GM12878 (cell line): ENCODE results near the gene LZTFL1. TPM values are rescaled to one million over a fixed set of nuclear protein-coding genes. Genes with fewer than 3 reads are reported as not detected.

ENCODE experiments used
- ATAC-seq: fragments of 200-7000 bp; cut with Tn5 transposase; 3 replicates; pipeline ENCODE4 v1.9.1; 2020; ENCODE audit warnings: mild to moderate bottlenecking, moderate library complexity
- BruUV-seq: library from RNA; stranded (reverse); fragments of 400-500 nt; replicated peaks from 2 replicates; lab custom pipeline; 2021; lab: Mats Ljungman, UMichigan
- CTCF ChIA-PET: fragments of 300-600 bp; sonication (Branson Sonifier 250); formaldehyde crosslinking; extraction: SDS; loops from one replicate; lab custom pipeline; 2021; ENCODE audit warnings: inconsistent platforms; lab: Yijun Ruan, JAX
- POLR2A ChIA-PET: fragments of 350-600 bp; formaldehyde crosslinking; extraction: SDS; loops from one replicate; lab custom pipeline; 2021; ENCODE audit warnings: inconsistent platforms; lab: Charles Lee
- RAD21 ChIA-PET: fragments of 300-600 bp; sonication (Branson Sonifier 250); formaldehyde crosslinking; loops from one replicate; lab custom pipeline; 2023; ENCODE audit warnings: antibody characterized with exemption; ENCODE audit not compliant: unreplicated experiment; lab: Charles Lee
- SMC1A ChIA-PET: fragments of 300-600 bp; sonication (Branson Sonifier 250); formaldehyde crosslinking; loops from one replicate; lab custom pipeline; 2023; ENCODE audit not compliant: unreplicated experiment, uncharacterized antibody; lab: Charles Lee
- DNase-seq: peaks from one replicate; pipeline ENCODE4 v3.0.0-alpha.2; 2011; ENCODE audit warnings: low read depth, low spot score
- FAIRE-seq: peaks from 3 replicates; lab custom pipeline; 2011; peaks lifted over from hg19 to GRCh38; lab: Jason Lieb, UNC
- H2AFZ ChIP-seq: 2 replicates; pipeline ENCODE4 v1.6.0; 2011; ENCODE audit warnings: low read depth, low read length, control low read depth; ENCODE audit not compliant: control insufficient read depth
- H3K27ac ChIP-seq: 2 replicates; pipeline ENCODE4 v1.5.1; 2011; ENCODE audit warnings: control low read depth; ENCODE audit not compliant: control insufficient read depth, insufficient read depth
- H3K27me3 ChIP-seq, 2 experiments: replicated peaks in 1 of 2; 2 replicates each; pipeline versions ENCODE4 v1.6.0 to v1.6.1; 2011; ENCODE audit warnings: low read length in 1 of 2; ENCODE audit not compliant: control insufficient read depth in 2 of 2, insufficient read depth in 2 of 2
- H3K36me3 ChIP-seq, 2 experiments: 2 replicates each; pipeline ENCODE4 v1.5.1; 2011; ENCODE audit warnings: low read length in 1 of 2; ENCODE audit not compliant: control insufficient read depth in 2 of 2, insufficient read depth in 2 of 2
- H3K4me1 ChIP-seq: 2 replicates; pipeline ENCODE4 v1.6.1; 2011; ENCODE audit warnings: mild to moderate bottlenecking, low read length, moderate library complexity, mixed read lengths; ENCODE audit not compliant: control insufficient read depth, insufficient read depth
- H3K4me2 ChIP-seq: 2 replicates; pipeline ENCODE4 v1.6.0; 2011; ENCODE audit warnings: control low read depth; ENCODE audit not compliant: control insufficient read depth, insufficient read depth
- H3K4me3 ChIP-seq: fragments of 200-600 bp; sonication (generic); 2 replicates; pipeline ENCODE4 v1.5.1; 2016
- H3K79me2 ChIP-seq: 2 replicates; pipeline ENCODE4 v1.6.0; 2011; ENCODE audit warnings: low read length; ENCODE audit not compliant: control insufficient read depth, insufficient read depth
- H3K9ac ChIP-seq: 2 replicates; pipeline ENCODE4 v1.8.0; 2011; ENCODE audit warnings: low read length, control low read depth, mixed read lengths; ENCODE audit not compliant: control insufficient read depth, insufficient read depth
- H3K9me3 ChIP-seq: replicated peaks from 3 replicates; pipeline ENCODE4 v1.5.1; 2011; ENCODE audit warnings: mild to moderate bottlenecking, low read length; ENCODE audit not compliant: control insufficient read depth, insufficient read depth
- H4K20me1 ChIP-seq: 2 replicates; pipeline ENCODE4 v1.6.0; 2011; ENCODE audit not compliant: control insufficient read depth, insufficient read depth
- ASH2L ChIP-seq: fragments of 300-600, 200-600 bp; sonication (generic); IDR thresholded peaks from 2 replicates; pipeline ENCODE4 v1.6.1; 2017; ENCODE audit warnings: low read depth, mild to moderate bottlenecking, borderline replicate concordance
- CHD1 ChIP-seq: IDR thresholded peaks from 2 replicates; pipeline ENCODE4 v1.6.1; 2012; ENCODE audit warnings: low read depth, low read length, improper control_type of control experiment
- CUX1 ChIP-seq: IDR thresholded peaks from 2 replicates; pipeline ENCODE4 v1.6.1; 2012; ENCODE audit warnings: improper control_type of control experiment, low read depth, low read length; ENCODE audit not compliant: insufficient replicate concordance
- EP300 ChIP-seq, 2 experiments: fragments of 150-350 bp in 1 of 2; IDR thresholded peaks; 2 replicates each; pipeline ENCODE4 v1.6.1; 2011 to 2012; ENCODE audit warnings: low read depth in 2 of 2, low read length in 2 of 2, borderline replicate concordance in 1 of 2, improper control_type of control experiment in 1 of 2, inconsistent platforms in 1 of 2; ENCODE audit not compliant: control insufficient read depth in 1 of 2
- HDAC2 ChIP-seq: fragments of 200-600 bp; sonication (generic); IDR thresholded peaks from 2 replicates; pipeline ENCODE4 v1.6.1; 2017
- IRF5 ChIP-seq: fragments of 450-650 bp; IDR thresholded peaks from 2 replicates; pipeline ENCODE4 v1.6.1; 2017; ENCODE audit warnings: borderline replicate concordance
- MTA3 ChIP-seq: IDR thresholded peaks from 2 replicates; pipeline ENCODE4 v1.6.1; 2012; ENCODE audit warnings: low read length, inconsistent platforms, borderline replicate concordance
- RBBP5 ChIP-seq: fragments of 200-600 bp; sonication (generic); conservative IDR thresholded peaks from 2 replicates; pipeline ENCODE4 v1.6.1; 2016
- SIN3A ChIP-seq: IDR thresholded peaks from 2 replicates; pipeline ENCODE4 v1.6.1; 2012; ENCODE audit warnings: low read depth, low read length, improper control_type of control experiment
- WGBS: methylation state at CpG from one replicate; pipeline ENCODE4 v1.1.6; 2016; ENCODE audit warnings: low lambda C conversion rate; ENCODE audit not compliant: insufficient replicate concordance, insufficient coverage; ENCODE audit errors: missing lambda C conversion rate; 5-methylcytosine and 5-hydroxymethylcytosine counted together
- in situ Hi-C: fragments of 300-500 bp; cut with MboI; formaldehyde crosslinking; loops from 9 replicates; pipeline ENCODE4 v1.14.3; 2018; ENCODE audit warnings: mixed read lengths
- intact Hi-C: fragments of 100-400 bp; cut with micrococcal nuclease; formaldehyde crosslinking; loops from one replicate; pipeline ENCODE4 v1.14.2; 2022; ENCODE audit not compliant: unreplicated experiment
- polyA plus RNA-seq, 11 experiments: library from polyadenylated mRNA; depleted of rRNA in 4 of 11; unstranded in 6 of 11; stranded (reverse) in 5 of 11; fragments of >200 nt; fragmentation: Nextera tagmentation in 4 of 11; fragmentation: Illumina TruSeq in 1 of 11; extraction: Ambion mirVana in 4 of 11; extraction: Trizol in 1 of 11; gene quantifications; 1 replicate in 1 of 11; 2 replicates in 10 of 11; pipeline versions ENCODE4 v1.2.1 to v1.2.3, GENCODE V29; 2011 to 2016; ENCODE audit warnings: inconsistent platforms in 2 of 11, missing spikeins in 2 of 11, low read depth in 1 of 11
- total RNA-seq, 4 experiments: library from RNA; depleted of rRNA in 3 of 4; stranded (reverse); fragments of >200 nt in 3 of 4; fragmentation: Illumina TruSeq in 1 of 4; extraction: Trizol in 1 of 4; gene quantifications; 2 replicates each; pipeline versions ENCODE4 v1.2.1 to v1.2.3, GENCODE V29; 2013 to 2021

Gene LZTFL1
- total and polyA plus RNA-seq, 10 of the 15 experiments (the other 5 are each of a cell fraction or from before 2014, with no cell fraction given) = 9.8 to 74.1 (median 11.9) TPM

- no peak for DNase-seq
- no peaks in the 10 kb centered on the region for H3K4me1 ChIP-seq
- H3K36me3 ChIP-seq = no peaks in the 10 kb centered on the region
- no peak overlapping the region for H3K4me2 ChIP-seq
- H3K9ac ChIP-seq = no peak overlapping the region
- CTCF ChIA-PET = interaction anchor here (0.6 to 2.0 kb wide), 4 partner anchors 155 to 304 kb away, joined by 3 to 6 read pairs (median 3); no protein-coding TSS in a partner anchor
- POLR2A ChIA-PET = no interaction called here
- H2AFZ ChIP-seq = no peak overlapping the region
- no peak for FAIRE-seq
- H3K9me3 ChIP-seq = no peaks in the 10 kb centered on the region
- H3K27ac ChIP-seq = no peak overlapping the region
- BruUV-seq = no TSS peak
- no peak overlapping the region for H3K4me3 ChIP-seq
- intact Hi-C loops (no loop called here), in situ Hi-C loops (no loop called here)
- no peak for ATAC-seq
- H3K79me2 ChIP-seq = no peaks in the 10 kb centered on the region
- H3K27me3 ChIP-seq = peaks cover 0 to 2% of the 10 kb centered on the region in 2 experiments; a peak in 1 of 4 replicates
- RAD21 ChIA-PET = interaction anchor here (0.6 kb wide), 1 partner anchor 425 kb away, joined by 4 read pairs; no protein-coding TSS in a partner anchor
- WGBS = 43% methylated on average over 8 of the region's 8 CpGs
- TF ChIP-seq EP300 (IDR thresholded peaks at IDR 0.05; ENCODE audit: borderline replicate concordance in 1 of 2, control insufficient read depth in 1 of 2, low read depth in 2 of 2, low read length in 2 of 2) = no peak
- no peak for TF ChIP-seq ASH2L
- TF ChIP-seq SIN3A = no peak
- TF ChIP-seq CUX1 = no peak
- no peak for TF ChIP-seq CHD1
- TF ChIP-seq IRF5 = no peak
- TF ChIP-seq MTA3 = no peak
- no peak for TF ChIP-seq RBBP5
- TF ChIP-seq HDAC2 = no peak
- SMC1A ChIA-PET = interaction anchor here (0.7 to 1.1 kb wide), 3 partner anchors 26 to 264 kb away, joined by 3 to 5 read pairs (median 4); no protein-coding TSS in a partner anchor
- no peaks in the 10 kb centered on the region for H4K20me1 ChIP-seq
Observed at GRCh38 chr3:45774581-45775521, 67.1 kb downstream of the LZTFL1 start.
